Muscle layer of colon (tissue), 2 donors: ENCODE results near the gene LSM11.
A peak's percentile ranks its signal among the peaks of the same experiment; 100 is the strongest.

Experiments used
- H3K27ac ChIP-seq: one replicate; pipeline ENCODE4 v1.7.0; 2013; ENCODE audit warnings: low read depth, mild to moderate bottlenecking, low read length, moderate library complexity
- H3K27me3 ChIP-seq, 2 donors: one replicate each; pipeline ENCODE4 v1.7.0; 2013; ENCODE audit warnings: low read length in 2 of 2, mild to moderate bottlenecking in 2 of 2; ENCODE audit not compliant: insufficient read depth in 2 of 2, control insufficient read depth in 1 of 2
- H3K36me3 ChIP-seq: one replicate; pipeline ENCODE4 v1.7.0; 2013; ENCODE audit warnings: mild to moderate bottlenecking, low read length; ENCODE audit not compliant: insufficient read depth
- H3K4me1 ChIP-seq: one replicate; pipeline ENCODE4 v1.7.0; 2013; ENCODE audit warnings: mild to moderate bottlenecking, low read length; ENCODE audit not compliant: insufficient read depth
- H3K4me3 ChIP-seq, 2 donors: one replicate each; pipeline ENCODE4 v1.7.0; 2013; ENCODE audit warnings: low read length in 2 of 2, low read depth in 1 of 2, mild to moderate bottlenecking in 1 of 2, moderate library complexity in 1 of 2
- H3K9ac ChIP-seq: one replicate; pipeline ENCODE4 v1.7.0; 2013; ENCODE audit warnings: low read length
- H3K9me3 ChIP-seq: one replicate; pipeline ENCODE4 v1.7.0; 2013; ENCODE audit warnings: mild to moderate bottlenecking, low read length
- donor health status: abdominal sarcoma.
- donor health status: Adenocarcinoma of cecum.

LSM11 gene

GRCh38 chr5:157735991-157736390 lies 7.5 kb upstream of the LSM11 start:
- H3K4me3 ChIP-seq: no peak overlapping the region
- H3K9ac ChIP-seq: no peak overlapping the region
- H3K36me3 ChIP-seq: peaks cover 34% of the 10 kb centered on the region
- peaks cover 3% of the 10 kb centered on the region for H3K4me1 ChIP-seq
- no peak overlapping the region for H3K27ac ChIP-seq
- H3K27me3 ChIP-seq: no peaks in the 10 kb centered on the region
- H3K9me3 ChIP-seq: no peaks in the 10 kb centered on the region

DNA sequence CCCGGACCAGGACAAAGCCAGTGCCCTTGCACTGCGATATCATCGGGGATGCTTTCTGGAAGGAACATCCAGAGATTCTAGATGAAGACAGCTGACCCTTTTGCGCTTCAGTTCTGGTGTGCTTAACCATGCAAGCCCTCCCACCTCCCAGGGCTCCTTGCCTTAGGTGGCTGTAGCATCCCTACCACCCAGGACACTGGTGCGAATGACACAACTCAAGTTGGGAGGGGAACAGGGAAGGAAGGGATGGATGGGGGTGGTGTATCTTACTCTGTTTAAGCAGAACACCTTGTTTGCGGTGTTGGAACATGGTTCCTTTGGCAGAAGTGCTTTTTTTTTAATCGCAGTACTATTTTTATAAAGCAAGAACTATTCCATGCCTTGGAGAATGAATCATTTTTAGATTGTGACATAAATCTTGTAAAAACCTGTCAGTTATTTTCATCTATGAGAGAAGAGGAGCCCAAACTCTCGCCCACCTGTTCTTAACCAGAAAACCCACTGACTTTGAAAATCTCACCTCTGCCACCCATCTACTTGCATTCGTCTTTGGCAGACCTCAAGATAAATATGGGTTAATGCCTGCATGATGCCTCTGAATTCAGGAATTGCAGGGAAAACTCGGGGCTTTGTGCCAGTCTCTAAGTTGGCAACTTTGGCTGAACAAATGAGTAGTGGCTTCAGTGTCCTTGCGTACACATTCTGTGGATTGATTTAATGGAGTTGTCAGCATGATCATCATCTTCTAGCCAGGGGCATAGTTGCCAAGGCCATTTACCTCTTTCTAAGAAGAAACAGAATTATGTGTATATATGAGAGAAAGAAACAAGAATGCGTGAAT lies 3.9 kb upstream of the LSM11 start:
- Histone ChIP-seq H3K9me3 (no peaks in the 10 kb centered on the region), H3K4me1 (peaks cover 6% of the 10 kb centered on the region), H3K36me3 (peaks cover 26% of the 10 kb centered on the region), H3K9ac (no peak overlapping the region), H3K27me3 (no peaks in the 10 kb centered on the region), H3K27ac (no peak overlapping the region), H3K4me3 (no peak overlapping the region)

DNA sequence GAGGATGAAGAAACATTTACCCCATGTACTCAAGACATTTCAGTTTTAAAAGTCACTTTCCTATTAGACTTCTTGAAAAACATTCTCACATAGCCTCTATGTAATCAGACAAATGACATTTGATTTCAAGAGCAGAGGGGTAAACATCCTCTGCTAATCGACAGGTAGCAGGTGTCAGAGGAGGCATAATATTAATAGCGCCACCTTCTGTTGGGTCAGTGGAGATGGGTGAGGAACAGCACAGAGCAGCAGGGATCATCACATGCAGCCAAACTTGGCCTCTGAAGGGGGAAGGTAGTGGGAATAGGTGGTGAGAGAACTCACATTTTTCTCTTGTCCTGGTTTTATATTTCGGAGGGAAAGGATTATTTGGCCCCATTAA lies 3.3 kb upstream of the LSM11 start:
- peaks cover 12% of the 10 kb centered on the region for H3K4me1 ChIP-seq
- no peak overlapping the region for H3K9ac ChIP-seq
- H3K27me3 ChIP-seq: no peaks in the 10 kb centered on the region
- no peaks in the 10 kb centered on the region for H3K9me3 ChIP-seq
- H3K27ac ChIP-seq: no peak overlapping the region
- H3K36me3 ChIP-seq: peaks cover 26% of the 10 kb centered on the region
- no peak overlapping the region for H3K4me3 ChIP-seq

- H3K27me3 ChIP-seq: no peaks in the 10 kb centered on the region
- H3K27ac ChIP-seq: no peak overlapping the region
- H3K36me3 ChIP-seq: peaks cover 23% of the 10 kb centered on the region
- no peaks in the 10 kb centered on the region for H3K9me3 ChIP-seq
- peaks cover 18% of the 10 kb centered on the region for H3K4me1 ChIP-seq
- H3K4me3 ChIP-seq: no peak overlapping the region
- no peak overlapping the region for H3K9ac ChIP-seq
Observed at GRCh38 chr5:157741131-157741530, 2.4 kb upstream of the LSM11 start.

- peak overlapping the region; percentile 55 for H3K27ac ChIP-seq
Observed at GRCh38 chr5:157744051-157745011, 819 bp downstream of the LSM11 start.

DNA sequence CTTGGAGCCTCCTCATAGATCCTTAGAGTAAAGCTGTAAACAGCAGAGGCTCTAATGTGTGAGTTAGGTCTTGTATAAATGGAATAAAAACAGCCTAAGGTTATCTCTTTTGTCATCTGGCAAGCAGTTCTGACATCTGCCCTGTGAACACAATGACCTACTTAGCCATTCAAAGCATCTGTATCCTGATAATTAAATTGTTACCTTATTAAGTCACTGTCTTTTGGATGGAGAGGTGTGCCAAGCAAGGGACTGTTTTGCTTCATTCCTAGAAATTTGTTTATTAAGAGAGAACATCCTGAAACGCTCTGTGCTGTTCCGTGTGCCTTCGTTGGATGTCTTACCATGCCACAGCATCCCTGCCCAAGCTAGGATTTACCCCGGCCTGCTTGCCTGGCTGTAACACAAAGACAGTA lies 1.5 kb downstream of the LSM11 start:
- Histone ChIP-seq H3K27ac (peak overlapping the region; percentile 27), H3K27me3 (no peaks in the 10 kb centered on the region), H3K36me3 (peaks cover 2% of the 10 kb centered on the region), H3K9me3 (no peaks in the 10 kb centered on the region), H3K4me3 (peak overlapping the region in 1 of 2 donors; percentile 83), H3K4me1 (peaks cover 28% of the 10 kb centered on the region), H3K9ac (peak overlapping the region; percentile 78)

More at GRCh38 chr5:157744051-157745011, 819 bp downstream of the LSM11 start:
- peak overlapping the region; percentile 70 to 83 for H3K4me3 ChIP-seq
- H3K36me3 ChIP-seq: peaks cover 9% of the 10 kb centered on the region
- H3K9ac ChIP-seq: peak overlapping the region; percentile 78
- no peaks in the 10 kb centered on the region for H3K27me3 ChIP-seq
- peaks cover 22% of the 10 kb centered on the region for H3K4me1 ChIP-seq
- H3K9me3 ChIP-seq: no peaks in the 10 kb centered on the region

GRCh38 chr5:157747173-157747740 lies 3.7 kb downstream of the LSM11 start:
- Histone ChIP-seq H3K27ac (no peak overlapping the region), H3K27me3 (no peaks in the 10 kb centered on the region), H3K9me3 (no peaks in the 10 kb centered on the region), H3K4me1 (peaks cover 32% of the 10 kb centered on the region), H3K36me3 (peaks cover 6% of the 10 kb centered on the region), H3K9ac (no peak overlapping the region), H3K4me3 (no peak overlapping the region)

- Histone ChIP-seq H3K36me3 (peaks cover 10% of the 10 kb centered on the region), H3K4me3 (no peak overlapping the region), H3K27me3 (no peaks in the 10 kb centered on the region), H3K9me3 (no peaks in the 10 kb centered on the region), H3K27ac (no peak overlapping the region), H3K9ac (no peak overlapping the region), H3K4me1 (peaks cover 29% of the 10 kb centered on the region)
Observed at GRCh38 chr5:157747766-157748700, 4.5 kb downstream of the LSM11 start.

- Histone ChIP-seq H3K36me3 (peaks cover 17% of the 10 kb centered on the region), H3K9ac (no peak overlapping the region), H3K27ac (no peak overlapping the region), H3K27me3 (no peaks in the 10 kb centered on the region), H3K4me1 (peaks cover 26% of the 10 kb centered on the region), H3K9me3 (no peaks in the 10 kb centered on the region), H3K4me3 (no peak overlapping the region)
Observed at GRCh38 chr5:157748760-157749461, 5.4 kb downstream of the LSM11 start.

GRCh38 chr5:157749462-157749799 lies 5.9 kb downstream of the LSM11 start:
- no peaks in the 10 kb centered on the region for H3K9me3 ChIP-seq
- H3K27ac ChIP-seq: no peak overlapping the region
- H3K36me3 ChIP-seq: peaks cover 17% of the 10 kb centered on the region
- H3K9ac ChIP-seq: no peak overlapping the region
- H3K27me3 ChIP-seq: no peaks in the 10 kb centered on the region
- no peak overlapping the region for H3K4me3 ChIP-seq
- H3K4me1 ChIP-seq: peaks cover 26% of the 10 kb centered on the region
